IPS-20b (cell line): Measurements from ENCODE around the gene ASGR2.
"Not testable (repeated sequence)": the region's sequence is repeated elsewhere in the genome, so short reads cannot be mapped to it uniquely, and the experiment has no call there.

ENCODE experiments used
- H3K27ac ChIP-seq: one replicate; pipeline ENCODE4 v1.5.1; 2013; ENCODE audit warnings: low read length
- H3K27me3 ChIP-seq: 2 replicates; pipeline ENCODE4 v1.6.1; 2013; ENCODE audit warnings: mild to moderate bottlenecking, low read length, inconsistent platforms; ENCODE audit not compliant: insufficient read depth
- H3K36me3 ChIP-seq: 2 replicates; pipeline ENCODE4 v1.6.1; 2013; ENCODE audit warnings: low read depth, mild to moderate bottlenecking, inconsistent platforms, low read length, moderate library complexity; ENCODE audit not compliant: insufficient read depth
- H3K4me1 ChIP-seq: 2 replicates; pipeline ENCODE4 v1.6.1; 2013; ENCODE audit warnings: mild to moderate bottlenecking, control low read depth, inconsistent platforms, low read length, moderate library complexity; ENCODE audit not compliant: insufficient read depth
- H3K4me3 ChIP-seq: 2 replicates; pipeline ENCODE4 v1.5.1; 2013; ENCODE audit warnings: mild to moderate bottlenecking, low read length, inconsistent platforms
- H3K9ac ChIP-seq: 2 replicates; pipeline ENCODE4 v1.6.1; 2013; ENCODE audit warnings: low read depth, mild to moderate bottlenecking, inconsistent platforms, low read length, moderate library complexity
- H3K9me3 ChIP-seq: 2 replicates; pipeline ENCODE4 v1.6.1; 2013; ENCODE audit warnings: mild to moderate bottlenecking, low read depth, low read length, inconsistent platforms; ENCODE audit not compliant: insufficient read depth

Gene ASGR2, protein sequence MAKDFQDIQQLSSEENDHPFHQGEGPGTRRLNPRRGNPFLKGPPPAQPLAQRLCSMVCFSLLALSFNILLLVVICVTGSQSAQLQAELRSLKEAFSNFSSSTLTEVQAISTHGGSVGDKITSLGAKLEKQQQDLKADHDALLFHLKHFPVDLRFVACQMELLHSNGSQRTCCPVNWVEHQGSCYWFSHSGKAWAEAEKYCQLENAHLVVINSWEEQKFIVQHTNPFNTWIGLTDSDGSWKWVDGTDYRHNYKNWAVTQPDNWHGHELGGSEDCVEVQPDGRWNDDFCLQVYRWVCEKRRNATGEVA

GRCh38 chr17:7114241-7114874 lies at the start of gene ASGR2:
ASGR2 (minus strand) TSS chr17:7114822; CDS start chr17:7114240, 582 bp downstream.
- no peaks in the 10 kb centered on the region for H3K9me3 ChIP-seq
- no peaks in the 10 kb centered on the region for H3K36me3 ChIP-seq
- no peaks in the 10 kb centered on the region; the same call in 1 of the 2 replicates for H3K4me1 ChIP-seq
- H3K27me3 ChIP-seq, result no peaks in the 10 kb centered on the region
- no peak within 1 kb of the TSS for H3K27ac ChIP-seq
- no peak within 1 kb of the TSS for H3K9ac ChIP-seq
- H3K4me3 ChIP-seq, result no peak within 1 kb of the TSS

DNA sequence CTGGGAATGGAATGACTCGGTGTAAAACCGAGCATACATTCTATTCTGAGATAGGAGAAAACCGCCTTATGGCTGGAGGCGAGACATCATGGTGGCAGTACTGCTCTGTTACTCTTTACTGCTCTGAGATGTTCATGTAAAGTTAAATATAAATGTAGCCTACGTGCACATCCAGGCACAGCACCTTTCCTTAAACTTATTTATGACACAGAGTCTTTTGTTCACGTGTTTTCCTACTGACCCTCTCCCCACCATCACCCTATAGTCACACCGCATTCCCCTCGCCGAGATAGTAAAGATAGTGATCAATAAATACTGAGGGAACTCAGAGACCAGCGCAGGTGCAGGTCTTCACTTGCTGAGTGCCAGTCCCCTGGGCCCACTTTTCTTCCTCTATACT lies 44.9 kb upstream of the ASGR2 start:
- H3K4me3 ChIP-seq, H3K27ac ChIP-seq, H3K9ac ChIP-seq, H3K36me3 ChIP-seq, H3K4me1 ChIP-seq, H3K27me3 ChIP-seq, H3K9me3 ChIP-seq: not testable (repeated sequence)

GRCh38 chr17:7158424-7158823 lies 43.8 kb upstream of the ASGR2 start:
- H3K9ac ChIP-seq, H3K4me1 ChIP-seq, H3K27me3 ChIP-seq, H3K27ac ChIP-seq, H3K4me3 ChIP-seq, H3K9me3 ChIP-seq, H3K36me3 ChIP-seq: not testable (repeated sequence)

GRCh38 chr17:7156342-7156940 lies 41.8 kb upstream of the ASGR2 start:
- Histone ChIP-seq H3K4me3 (no peak overlapping the region), H3K9ac (no peak overlapping the region), H3K27me3 (no peaks in the 10 kb centered on the region; the same call in 1 of the 2 replicates), H3K36me3 (no peaks in the 10 kb centered on the region), H3K27ac (no peak overlapping the region), H3K4me1 (no peaks in the 10 kb centered on the region), H3K9me3 (no peaks in the 10 kb centered on the region)

- no peaks in the 10 kb centered on the region for H3K36me3 ChIP-seq
- H3K4me3 ChIP-seq, result no peak overlapping the region
- H3K9me3 ChIP-seq, result no peaks in the 10 kb centered on the region
- H3K9ac ChIP-seq, result no peak overlapping the region
- H3K27ac ChIP-seq, result no peak overlapping the region
- H3K4me1 ChIP-seq, result peaks cover 5% of the 10 kb centered on the region; the same call in 1 of the 2 replicates
- no peaks in the 10 kb centered on the region for H3K27me3 ChIP-seq
These were observed 33.1 kb upstream of the ASGR2 start for GRCh38 chr17:7147772-7148171.

DNA sequence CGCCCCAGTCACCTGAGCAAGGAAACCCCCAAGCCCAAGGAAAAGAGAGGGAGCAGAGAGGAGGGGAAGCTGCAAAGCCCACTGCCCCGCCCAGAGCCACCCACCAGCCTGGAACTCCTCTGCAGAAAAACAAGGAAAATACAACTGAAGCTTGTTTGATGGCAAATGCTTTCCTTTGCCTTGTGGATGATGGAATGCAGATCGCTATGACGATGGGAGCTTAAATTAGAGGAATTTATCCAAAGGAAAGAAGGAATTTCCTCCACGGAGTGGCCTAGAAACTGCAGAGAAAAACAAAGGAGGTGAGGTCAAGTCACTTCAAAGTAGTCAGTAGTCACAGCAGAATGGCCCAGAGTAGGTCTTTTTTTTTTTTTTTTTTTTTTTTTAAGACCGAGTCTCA lies 31.5 kb upstream of the ASGR2 start:
- Histone ChIP-seq H3K4me3 (no peak overlapping the region), H3K27ac (no peak overlapping the region), H3K27me3 (no peaks in the 10 kb centered on the region; the same call in 1 of the 2 replicates)

GRCh38 chr17:7144213-7144612 lies 29.6 kb upstream of the ASGR2 start:
- Histone ChIP-seq H3K27me3 (no peaks in the 10 kb centered on the region; the same call in 1 of the 2 replicates), H3K9me3 (no peaks in the 10 kb centered on the region), H3K4me3 (no peak overlapping the region), H3K36me3 (no peaks in the 10 kb centered on the region), H3K9ac (no peak overlapping the region), H3K4me1 (peaks cover 10% of the 10 kb centered on the region), H3K27ac (no peak overlapping the region)

More for the DNA sequence above, 31.5 kb upstream of the ASGR2 start:
- no peak overlapping the region for H3K9ac ChIP-seq
- H3K36me3 ChIP-seq, result no peaks in the 10 kb centered on the region
- peaks cover 7% of the 10 kb centered on the region for H3K4me1 ChIP-seq
- no peaks in the 10 kb centered on the region for H3K9me3 ChIP-seq

DNA sequence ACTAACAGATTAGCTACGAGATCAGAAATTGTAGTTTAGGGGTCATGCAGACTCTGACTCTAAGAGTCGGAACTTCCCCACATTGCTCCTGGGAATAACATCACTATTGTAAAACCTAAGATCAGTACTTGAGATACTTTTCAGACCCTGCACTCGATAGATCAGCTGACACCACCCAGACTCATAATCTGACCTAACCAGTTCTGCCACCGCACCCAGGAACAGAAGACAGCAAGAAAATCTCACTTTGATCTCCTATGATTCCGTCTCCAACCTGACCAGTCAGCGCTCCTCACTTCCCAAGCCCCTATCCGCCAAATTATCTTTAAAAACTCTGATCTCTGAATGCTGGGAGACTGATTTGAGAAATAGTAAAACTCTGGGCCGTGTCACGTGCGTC lies 27.2 kb upstream of the ASGR2 start:
- no peaks in the 10 kb centered on the region for H3K9me3 ChIP-seq
- H3K4me3 ChIP-seq, result no peak overlapping the region
- no peak overlapping the region for H3K27ac ChIP-seq
- H3K27me3 ChIP-seq, result peaks cover 6% of the 10 kb centered on the region; the same call in 1 of the 2 replicates
- no peak overlapping the region for H3K9ac ChIP-seq
- peaks cover 10% of the 10 kb centered on the region for H3K4me1 ChIP-seq
- H3K36me3 ChIP-seq, result no peaks in the 10 kb centered on the region

- H3K27ac ChIP-seq, result no peak overlapping the region
- H3K4me3 ChIP-seq, result no peak overlapping the region
- H3K27me3 ChIP-seq, result peaks cover 12% of the 10 kb centered on the region; the same call in 1 of the 2 replicates
- no peak overlapping the region for H3K9ac ChIP-seq
- H3K9me3 ChIP-seq, result no peaks in the 10 kb centered on the region
- H3K36me3 ChIP-seq, result no peaks in the 10 kb centered on the region
- peaks cover 8% of the 10 kb centered on the region for H3K4me1 ChIP-seq
These were observed 24.8 kb upstream of the ASGR2 start for GRCh38 chr17:7139400-7139799.

GRCh38 chr17:7138800-7139381 lies 24.3 kb upstream of the ASGR2 start:
- Histone ChIP-seq H3K4me3 (no peak overlapping the region), H3K9me3 (no peaks in the 10 kb centered on the region), H3K36me3 (no peaks in the 10 kb centered on the region), H3K27ac (no peak overlapping the region), H3K4me1 (peaks cover 8% of the 10 kb centered on the region), H3K9ac (no peak overlapping the region), H3K27me3 (peaks cover 17% of the 10 kb centered on the region; the same call in 1 of the 2 replicates)

GRCh38 chr17:7137171-7137943 lies 22.7 kb upstream of the ASGR2 start:
- Histone ChIP-seq H3K4me3 (no peak overlapping the region), H3K36me3 (no peaks in the 10 kb centered on the region), H3K9me3 (no peaks in the 10 kb centered on the region), H3K27me3 (peaks cover 22% of the 10 kb centered on the region; the same call in 1 of the 2 replicates), H3K27ac (no peak overlapping the region), H3K9ac (no peak overlapping the region), H3K4me1 (peaks cover 12% of the 10 kb centered on the region)
